HUES48 (cell line): ENCODE results near the gene NR2C2.

ENCODE experiments used
- H3K27ac ChIP-seq: one replicate; pipeline ENCODE4 v1.7.0; 2013; ENCODE audit warnings: low read depth, low read length, inconsistent platforms
- H3K27me3 ChIP-seq: 2 replicates; pipeline ENCODE4 v1.6.1; 2013; ENCODE audit warnings: mild to moderate bottlenecking, low read length; ENCODE audit not compliant: control insufficient read depth, insufficient read depth
- H3K36me3 ChIP-seq: 2 replicates; pipeline ENCODE4 v1.6.1; 2013; ENCODE audit warnings: low read length; ENCODE audit not compliant: control insufficient read depth, insufficient read depth
- H3K4me1 ChIP-seq: 2 replicates; pipeline ENCODE4 v1.6.1; 2013; ENCODE audit warnings: mild to moderate bottlenecking, low read length; ENCODE audit not compliant: control insufficient read depth, insufficient read depth
- H3K4me3 ChIP-seq: 2 replicates; pipeline ENCODE4 v1.5.1; 2013; ENCODE audit warnings: mild to moderate bottlenecking, low read depth, low read length
- H3K9ac ChIP-seq: 2 replicates; pipeline ENCODE4 v1.6.1; 2013; ENCODE audit warnings: mild to moderate bottlenecking, low read depth, low read length, moderate library complexity
- H3K9me3 ChIP-seq: 2 replicates; pipeline ENCODE4 v1.6.1; 2013; ENCODE audit warnings: low read length; ENCODE audit not compliant: control insufficient read depth, insufficient read depth

Gene NR2C2

GRCh38 chr3:15050405-15051092 is 103.2 kb downstream of the NR2C2 start:
- no peaks in the 10 kb centered on the region for H3K27me3 ChIP-seq
- no peaks in the 10 kb centered on the region; the same call in 1 of the 2 replicates for H3K4me1 ChIP-seq
- H3K36me3 ChIP-seq = peaks cover 72% of the 10 kb centered on the region
- H3K9ac ChIP-seq = no peak overlapping the region
- no peaks in the 10 kb centered on the region for H3K9me3 ChIP-seq
- no peak overlapping the region for H3K27ac ChIP-seq
- no peak overlapping the region for H3K4me3 ChIP-seq

- H3K36me3 ChIP-seq = peaks cover 67% of the 10 kb centered on the region
- H3K4me1 ChIP-seq = no peaks in the 10 kb centered on the region; the same call in 1 of the 2 replicates
- H3K9ac ChIP-seq = no peak overlapping the region
- no peaks in the 10 kb centered on the region for H3K9me3 ChIP-seq
- no peak overlapping the region for H3K27ac ChIP-seq
- no peaks in the 10 kb centered on the region for H3K27me3 ChIP-seq
- no peak overlapping the region for H3K4me3 ChIP-seq
Observed at GRCh38 chr3:15051531-15051930, 104.1 kb downstream of the NR2C2 start.

GRCh38 chr3:15052335-15053242 is 105.2 kb downstream of the NR2C2 start:
- Histone ChIP-seq H3K36me3 (peaks cover 67% of the 10 kb centered on the region), H3K27me3 (no peaks in the 10 kb centered on the region), H3K4me3 (no peak overlapping the region), H3K9ac (no peak overlapping the region), H3K9me3 (no peaks in the 10 kb centered on the region), H3K4me1 (no peaks in the 10 kb centered on the region; the same call in 1 of the 2 replicates), H3K27ac (no peak overlapping the region)

GRCh38 chr3:15053541-15053940 is 106.2 kb downstream of the NR2C2 start:
- Histone ChIP-seq H3K4me3 (no peak overlapping the region), H3K36me3 (peaks cover 65% of the 10 kb centered on the region), H3K27ac (no peak overlapping the region), H3K9ac (no peak overlapping the region), H3K9me3 (no peaks in the 10 kb centered on the region), H3K4me1 (no peaks in the 10 kb centered on the region; the same call in 1 of the 2 replicates), H3K27me3 (no peaks in the 10 kb centered on the region)

- peaks cover 64% of the 10 kb centered on the region for H3K36me3 ChIP-seq
- no peaks in the 10 kb centered on the region for H3K27me3 ChIP-seq
- no peak overlapping the region for H3K4me3 ChIP-seq
- no peak overlapping the region for H3K27ac ChIP-seq
- H3K9ac ChIP-seq = no peak overlapping the region
- H3K9me3 ChIP-seq = no peaks in the 10 kb centered on the region
- H3K4me1 ChIP-seq = no peaks in the 10 kb centered on the region; the same call in 1 of the 2 replicates
Observed at GRCh38 chr3:15055019-15055557, 107.7 kb downstream of the NR2C2 start.

GRCh38 chr3:15056676-15057404 is 109.5 kb downstream of the NR2C2 start:
- H3K9me3 ChIP-seq = no peaks in the 10 kb centered on the region
- H3K27ac ChIP-seq = no peak overlapping the region
- no peaks in the 10 kb centered on the region for H3K27me3 ChIP-seq
- no peak overlapping the region for H3K4me3 ChIP-seq
- H3K36me3 ChIP-seq = peaks cover 53% of the 10 kb centered on the region
- H3K9ac ChIP-seq = no peak overlapping the region
- no peaks in the 10 kb centered on the region; the same call in 1 of the 2 replicates for H3K4me1 ChIP-seq

GRCh38 chr3:15060029-15060428 is 112.6 kb downstream of the NR2C2 start:
- no peak overlapping the region for H3K4me3 ChIP-seq
- H3K27ac ChIP-seq = no peak overlapping the region
- H3K4me1 ChIP-seq = peaks cover 7% of the 10 kb centered on the region
- no peaks in the 10 kb centered on the region for H3K9me3 ChIP-seq
- no peaks in the 10 kb centered on the region for H3K27me3 ChIP-seq
- H3K9ac ChIP-seq = no peak overlapping the region
- peaks cover 48% of the 10 kb centered on the region for H3K36me3 ChIP-seq

GRCh38 chr3:15063238-15063637 is 115.9 kb downstream of the NR2C2 start:
- Histone ChIP-seq H3K27me3 (no peaks in the 10 kb centered on the region), H3K27ac (peak overlapping the region; percentile 37), H3K4me1 (peaks cover 7% of the 10 kb centered on the region; the same call in 1 of the 2 replicates), H3K9ac (no peak overlapping the region), H3K36me3 (peaks cover 28% of the 10 kb centered on the region), H3K4me3 (0 out of 2 replicates have a peak overlapping the region, but pooled peaks have one; percentile 93), H3K9me3 (no peaks in the 10 kb centered on the region)

GRCh38 chr3:15063656-15064286 is 116.4 kb downstream of the NR2C2 start:
- H3K4me1 ChIP-seq = peaks cover 7% of the 10 kb centered on the region; the same call in 1 of the 2 replicates
- H3K4me3 ChIP-seq = peak overlapping the region; percentile 93
- H3K27me3 ChIP-seq = no peaks in the 10 kb centered on the region
- no peak overlapping the region for H3K27ac ChIP-seq
- H3K9ac ChIP-seq = no peak overlapping the region
- H3K9me3 ChIP-seq = no peaks in the 10 kb centered on the region
- H3K36me3 ChIP-seq = peaks cover 23% of the 10 kb centered on the region

GRCh38 chr3:15064299-15064834 is 117.0 kb downstream of the NR2C2 start:
- H3K4me1 ChIP-seq = peaks cover 7% of the 10 kb centered on the region; the same call in 1 of the 2 replicates
- no peaks in the 10 kb centered on the region for H3K9me3 ChIP-seq
- no peaks in the 10 kb centered on the region for H3K27me3 ChIP-seq
- H3K27ac ChIP-seq = peak overlapping the region; percentile 74
- H3K9ac ChIP-seq = peak overlapping the region; percentile 95
- peak overlapping the region; percentile 93 for H3K4me3 ChIP-seq
- peaks cover 17% of the 10 kb centered on the region for H3K36me3 ChIP-seq
